Embryonic facial prominence (tissue), 1 donor: ENCODE measurements around the gene KIF12.
"Not testable (repeated sequence)": the region's sequence is repeated elsewhere in the genome, so short reads cannot be mapped to it uniquely, and the experiment has no call there.

Experiments used
- DNase-seq: peaks from one replicate; pipeline ENCODE4 v3.0.0-alpha.2; 2016; ENCODE audit errors: extremely low spot score

Gene KIF12

GRCh38 chr9:114084282-114085073 is 14.6 kb downstream of the KIF12 start:
- DNase-seq: no peak

DNA sequence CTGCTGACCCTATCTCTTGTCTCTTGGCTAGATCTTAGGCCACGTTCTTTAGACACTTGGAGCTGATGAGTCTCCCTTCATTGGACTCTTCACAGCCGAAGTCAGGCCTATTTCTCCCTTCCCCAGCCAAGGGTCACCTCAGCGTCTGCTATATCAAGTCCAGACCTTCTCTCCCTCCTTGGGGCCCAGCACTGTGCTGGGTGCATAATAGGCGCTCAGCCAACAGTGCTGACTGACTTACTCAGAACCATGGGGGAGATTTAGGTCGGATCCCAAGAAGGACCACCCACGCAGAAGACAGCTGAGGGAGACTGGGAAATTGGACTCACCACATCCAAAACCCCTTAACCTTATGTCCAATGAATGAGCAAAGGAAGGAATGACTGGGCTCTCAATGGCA is 15.4 kb downstream of the KIF12 start:
- no peak for DNase-seq

GRCh38 chr9:114082763-114083412 is 16.2 kb downstream of the KIF12 start:
- not testable (repeated sequence) for DNase-seq

DNA sequence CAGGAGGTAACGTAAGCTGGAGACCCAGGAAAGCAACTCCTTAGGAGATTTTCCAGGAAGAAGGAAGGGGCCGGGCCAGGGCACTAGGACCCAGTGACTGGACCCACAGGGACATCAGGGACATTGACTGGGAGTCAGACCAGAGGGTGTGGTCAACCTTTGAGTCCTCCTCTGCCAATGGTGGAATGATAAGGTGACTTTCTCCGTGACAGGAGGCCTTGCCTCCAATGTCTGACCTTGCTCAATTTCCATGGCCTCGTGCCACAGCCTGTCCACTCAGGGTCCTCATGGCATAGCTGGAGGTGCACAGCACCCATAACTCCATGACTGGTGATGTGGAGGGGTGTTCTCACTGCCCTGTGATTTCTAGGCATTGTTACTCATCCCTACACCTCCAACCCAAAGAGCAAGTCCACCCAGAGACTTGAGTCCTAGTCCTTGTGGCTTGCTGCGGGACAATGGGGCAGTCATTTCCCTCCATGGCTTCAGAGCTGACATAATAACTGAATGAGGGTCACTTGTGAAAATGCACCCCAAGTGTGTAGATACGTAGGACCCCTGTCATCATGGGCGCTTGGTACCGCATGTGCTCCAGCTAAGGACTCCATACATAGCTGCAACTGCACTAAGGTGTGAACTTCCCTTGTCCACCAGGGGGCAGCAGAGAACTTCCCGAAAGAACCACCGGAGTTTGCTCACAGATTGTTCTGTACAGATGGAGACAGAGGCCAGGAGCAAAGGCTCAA is 16.9 kb downstream of the KIF12 start:
- peak; percentile 74 for DNase-seq

DNA sequence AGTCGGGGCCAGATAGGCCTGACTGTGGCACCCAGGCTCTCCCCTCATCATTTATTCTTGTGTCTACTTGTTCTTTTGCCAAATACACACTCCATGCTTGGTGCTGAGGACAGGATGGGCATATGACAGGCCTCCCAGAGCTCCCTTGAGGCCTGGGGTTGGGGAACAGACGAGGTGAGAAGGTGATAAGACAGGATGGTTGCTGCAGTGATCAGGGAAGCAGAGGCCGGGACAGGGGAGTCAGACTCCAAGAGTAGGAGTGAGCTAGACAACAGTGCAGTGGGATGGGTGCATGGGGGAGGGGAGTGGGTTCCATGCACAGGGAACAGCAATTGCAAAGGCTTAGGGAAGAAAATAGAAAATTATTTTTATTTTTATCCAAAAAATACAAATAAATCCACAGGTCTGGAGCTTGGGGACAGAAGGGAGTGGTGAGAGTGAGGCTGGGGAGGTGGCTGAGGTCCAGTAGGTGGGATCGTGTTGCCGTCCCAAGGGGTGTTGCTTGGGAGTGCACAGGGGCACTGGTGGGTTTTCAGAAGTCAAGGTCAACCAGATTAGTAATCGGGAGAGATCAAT is 17.6 kb downstream of the KIF12 start:
- DNase-seq: no peak

GRCh38 chr9:114080773-114081440 is 18.2 kb downstream of the KIF12 start:
- DNase-seq: no peak

GRCh38 chr9:114080195-114080772 is 18.8 kb downstream of the KIF12 start:
- DNase-seq: no peak

DNA sequence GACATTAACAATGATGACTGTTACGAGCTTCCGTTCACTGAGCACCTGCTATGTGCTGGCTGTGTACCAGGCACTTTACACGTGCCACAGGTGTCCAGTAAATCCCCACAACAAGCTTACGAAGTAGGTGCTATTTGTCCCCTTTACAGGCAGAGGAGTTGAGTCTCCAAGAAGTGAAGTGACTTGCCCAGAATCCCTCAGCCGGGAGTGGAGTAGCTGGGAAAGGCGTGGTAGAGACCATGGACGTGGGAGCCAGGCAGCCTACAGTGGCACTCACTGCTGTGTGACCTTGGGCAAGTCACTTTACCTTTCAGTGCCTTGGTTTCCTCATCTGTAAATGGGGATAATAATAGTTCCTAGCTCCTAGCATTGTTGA is 20.3 kb downstream of the KIF12 start:
- DNase-seq: no peak

- DNase-seq: no peak
These were observed 20.9 kb downstream of the KIF12 start, which contains the start of gene AMBP for GRCh38 chr9:114078021-114078780. TSS of gene AMBP (minus strand) at chr9:114078300. CDS start at chr9:114078209, 91 bp downstream.

GRCh38 chr9:114077162-114077837 is 21.8 kb downstream of the KIF12 start:
- DNase-seq: no peak

- no peak for DNase-seq
These were observed 22.6 kb downstream of the KIF12 start for GRCh38 chr9:114076237-114077161.

DNA sequence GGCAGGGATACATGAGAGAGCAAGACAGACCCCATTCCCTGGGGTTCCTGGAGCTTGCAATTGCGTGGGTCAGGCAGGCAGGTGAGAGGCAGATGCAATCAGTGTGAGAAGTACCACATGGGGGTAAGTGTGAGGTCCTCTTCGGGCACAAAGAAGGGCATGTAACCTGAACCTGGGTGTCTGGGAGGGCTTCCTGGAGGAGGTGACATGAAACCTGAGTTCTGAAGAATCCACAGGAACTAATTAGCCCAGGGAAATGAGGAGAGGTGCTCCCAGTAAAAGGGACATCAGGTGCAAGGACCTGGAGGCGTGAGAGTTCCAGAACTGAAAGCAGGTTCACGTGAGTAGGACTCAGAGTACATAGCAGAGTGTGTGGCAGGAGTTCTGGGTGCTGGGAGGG is 23.5 kb downstream of the KIF12 start:
- DNase-seq: no peak

GRCh38 chr9:114072184-114073140 is 26.6 kb downstream of the KIF12 start:
- no peak for DNase-seq

- DNase-seq: no peak
These were observed 27.8 kb downstream of the KIF12 start for GRCh38 chr9:114071197-114071795.

GRCh38 chr9:114070188-114071103 is 28.6 kb downstream of the KIF12 start:
- DNase-seq: no peak
